Endothelial cell (in vitro differentiated cells): ENCODE measurements around the gene KRTAP4-9. TPM values are rescaled to one million over a fixed set of nuclear protein-coding genes. Genes with fewer than 3 reads are reported as not detected.
"Not testable (repeated sequence)": the region's sequence is repeated elsewhere in the genome, so short reads cannot be mapped to it uniquely, and the experiment has no call there.

Source experiments
- DNase-seq: peaks from one replicate; pipeline ENCODE4 v3.0.0; 2021; ENCODE audit warnings: low spot score
- H3K27ac Mint-ChIP-seq: one replicate; pipeline ENCODE4 v1.8.0; 2021; ENCODE audit warnings: mixed read lengths, inconsistent platforms; ENCODE audit not compliant: unreplicated experiment
- H3K27me3 Mint-ChIP-seq: one replicate; pipeline ENCODE4 v1.8.0; 2021; ENCODE audit warnings: mild to moderate bottlenecking, moderate library complexity, mixed read lengths, inconsistent platforms; ENCODE audit not compliant: unreplicated experiment
- H3K36me3 Mint-ChIP-seq: one replicate; pipeline ENCODE4 v1.8.0; 2021; ENCODE audit warnings: mild to moderate bottlenecking, low read depth, mixed read lengths, inconsistent platforms; ENCODE audit not compliant: unreplicated experiment
- H3K4me1 Mint-ChIP-seq: one replicate; pipeline ENCODE4 v1.8.0; 2021; ENCODE audit warnings: mild to moderate bottlenecking, mixed read lengths, inconsistent platforms; ENCODE audit not compliant: unreplicated experiment
- H3K4me3 Mint-ChIP-seq: one replicate; pipeline ENCODE4 v1.8.0; 2021; ENCODE audit warnings: mild to moderate bottlenecking, mixed read lengths, inconsistent platforms; ENCODE audit not compliant: unreplicated experiment
- H3K9me3 Mint-ChIP-seq: one replicate; pipeline ENCODE4 v1.8.0; 2021; ENCODE audit warnings: mixed read lengths, inconsistent platforms; ENCODE audit not compliant: unreplicated experiment
- CTCF ChIP-seq: fragments of 200-600 bp; sonication (generic); IDR thresholded peaks from one replicate; pipeline ENCODE4 v1.5.0; 2021; ENCODE audit warnings: antibody characterized with exemption; ENCODE audit not compliant: unreplicated experiment
- total RNA-seq: library from RNA; stranded (reverse); fragmentation: NEBNext Ultra II Directional; extraction: Animal tissue kit (Norgen Biotek cat#: 25700); gene quantifications from one replicate; pipeline ENCODE4 v1.2.1, GENCODE V29; 2021; ENCODE audit not compliant: unreplicated experiment

Gene KRTAP4-9
- total RNA-seq, 1 donor from 2014 or later = not detected

GRCh38 chr17:41144846-41145245, 39.7 kb downstream of the KRTAP4-9 start:
- no peak for DNase-seq
- peaks cover 13% of the 10 kb centered on the region for H3K36me3 Mint-ChIP-seq
- H3K27ac Mint-ChIP-seq = no peak overlapping the region
- H3K9me3 Mint-ChIP-seq = peaks cover 11% of the 10 kb centered on the region
- peaks cover 3% of the 10 kb centered on the region for H3K27me3 Mint-ChIP-seq
- no peak for TF ChIP-seq CTCF
- peaks cover 7% of the 10 kb centered on the region for H3K4me1 Mint-ChIP-seq
- H3K4me3 Mint-ChIP-seq = no peak overlapping the region

- Mint-ChIP-seq H3K9me3 (peaks cover 11% of the 10 kb centered on the region), H3K27me3 (peaks cover 3% of the 10 kb centered on the region), H3K4me3 (no peak overlapping the region), H3K27ac (no peak overlapping the region), H3K4me1 (peaks cover 7% of the 10 kb centered on the region), H3K36me3 (peaks cover 13% of the 10 kb centered on the region)
- DNase-seq = no peak
- no peak for TF ChIP-seq CTCF
These were observed 40.1 kb downstream of the KRTAP4-9 start for GRCh38 chr17:41145261-41145660.

- H3K9me3 Mint-ChIP-seq = peaks cover 7% of the 10 kb centered on the region
- peaks cover 3% of the 10 kb centered on the region for H3K27me3 Mint-ChIP-seq
- no peak for TF ChIP-seq CTCF
- peaks cover 13% of the 10 kb centered on the region for H3K36me3 Mint-ChIP-seq
- H3K27ac Mint-ChIP-seq = no peak overlapping the region
- DNase-seq = no peak
- H3K4me3 Mint-ChIP-seq = no peak overlapping the region
- H3K4me1 Mint-ChIP-seq = peaks cover 7% of the 10 kb centered on the region
These were observed 42.5 kb downstream of the KRTAP4-9 start for GRCh38 chr17:41147531-41148204.

- not testable (repeated sequence) for H3K27me3 Mint-ChIP-seq
These were observed 43.9 kb downstream of the KRTAP4-9 start for GRCh38 chr17:41148971-41149651.

GRCh38 chr17:41149652-41149985, 44.4 kb downstream of the KRTAP4-9 start, which contains the start of gene KRTAP4-5:
Gene KRTAP4-5 (minus strand): TSS chr17:41149825. CDS start chr17:41149767, 58 bp downstream.
- Mint-ChIP-seq H3K27me3 (peaks cover 1% of the 10 kb centered on the region), H3K27ac (no peak within 1 kb of the TSS), H3K4me3 (no peak within 1 kb of the TSS), H3K9me3 (no peaks in the 10 kb centered on the region), H3K36me3 (no peaks in the 10 kb centered on the region), H3K4me1 (peaks cover 7% of the 10 kb centered on the region)
- no peak for TF ChIP-seq CTCF
- no peak for DNase-seq

More at GRCh38 chr17:41148971-41149651, 43.9 kb downstream of the KRTAP4-9 start:
- H3K27ac Mint-ChIP-seq, DNase-seq, H3K36me3 Mint-ChIP-seq, H3K9me3 Mint-ChIP-seq, H3K4me1 Mint-ChIP-seq, H3K4me3 Mint-ChIP-seq: not testable (repeated sequence)
